K562 (cell line): ENCODE measurements around the gene SLX4IP. TPM values are rescaled to one million over a fixed set of nuclear protein-coding genes. Genes with fewer than 3 reads are reported as not detected.
A peak's percentile ranks its signal among the peaks of the same experiment; 100 is the strongest.

Experiments
- BCOR ChIP-seq: fragments of 450-650 bp; IDR thresholded peaks from 2 replicates; pipeline ENCODE4 v1.6.1; 2016
- GABPB1 ChIP-seq: sonication (generic); formaldehyde crosslinking; IDR thresholded peaks from 2 replicates; pipeline ENCODE4 v1.8.0; 2022; ENCODE audit warnings: mild to moderate bottlenecking, missing genetic modification reagents
- KLF1 ChIP-seq: fragments of 450-650 bp; IDR thresholded peaks from 2 replicates; pipeline ENCODE4 v1.6.1; 2016; ENCODE audit warnings: missing genetic modification characterization, missing compliant biosample characterization
- NEUROD1 ChIP-seq: fragments of 150-350 bp; IDR thresholded peaks from 2 replicates; pipeline ENCODE4 v1.6.1; 2014; ENCODE audit warnings: borderline replicate concordance, low read length, low read depth; ENCODE audit not compliant: partially characterized antibody
- SAFB ChIP-seq: fragments of 200-400 bp; formaldehyde crosslinking; IDR thresholded peaks from 2 replicates; pipeline ENCODE4 v1.6.1; 2017; ENCODE audit warnings: low read depth, low read length, borderline replicate concordance
- SRSF9 ChIP-seq: fragments of 200-400 bp; formaldehyde crosslinking; IDR thresholded peaks from 2 replicates; pipeline ENCODE4 v1.6.1; 2017; ENCODE audit warnings: low read depth, low read length, borderline replicate concordance
- TAF9B ChIP-seq: fragments of 450-650 bp; IDR thresholded peaks from 2 replicates; pipeline ENCODE4 v1.6.1; 2018; ENCODE audit warnings: mild to moderate bottlenecking; ENCODE audit not compliant: partially characterized antibody
- TEAD1 ChIP-seq, 2 experiments: fragments of 450-650 bp in 1 of 2; sonication (generic) in 1 of 2; formaldehyde crosslinking; IDR thresholded peaks; 2 replicates each; pipeline versions ENCODE4 v1.4.0 to v1.8.0; 2020 to 2022; ENCODE audit warnings: mild to moderate bottlenecking in 2 of 2, missing genetic modification reagents in 1 of 2
- ZNF146 ChIP-seq: IDR thresholded peaks from one replicate; pipeline ENCODE4 v1.6.1; 2018; ENCODE audit warnings: missing compliant biosample characterization; ENCODE audit not compliant: unreplicated experiment
- ZNF436 ChIP-seq: fragments of 250-450, 450-650 bp; sonication (Bioruptor Pico); formaldehyde crosslinking; IDR thresholded peaks from 2 replicates; pipeline ENCODE4 v1.7.0; 2020; ENCODE audit warnings: mild to moderate bottlenecking
- ZNF589 ChIP-seq: fragments of 200-800 bp; sonication (Bioruptor generic); IDR thresholded peaks from 2 replicates; pipeline ENCODE4 v1.6.1; 2016; ENCODE audit warnings: low read depth, missing genetic modification characterization, missing compliant biosample characterization
- ZNF644 ChIP-seq: fragments of 200-800 bp; sonication (Bioruptor generic); IDR thresholded peaks from 2 replicates; pipeline ENCODE4 v1.6.1; 2016; ENCODE audit warnings: low read depth, missing genetic modification characterization, missing compliant biosample characterization
- polyA plus RNA-seq, 8 experiments: library from polyadenylated mRNA; depleted of rRNA in 4 of 8; stranded (reverse) in 5 of 8; unstranded in 3 of 8; fragments of >200 nt; fragmentation: Nextera tagmentation in 2 of 8; fragmentation: Illumina TruSeq in 1 of 8; extraction: Ambion mirVana in 2 of 8; extraction: Trizol in 1 of 8; gene quantifications; 2 replicates each; pipeline versions ENCODE4 v1.2.1 to v1.2.3, GENCODE V29; 2011 to 2014; ENCODE audit warnings: inconsistent platforms in 1 of 8, missing spikeins in 1 of 8
- total RNA-seq, 7 experiments: library from RNA; depleted of rRNA in 6 of 7; stranded (reverse); fragments of >200 nt in 6 of 7; fragmentation: Illumina TruSeq in 2 of 7; extraction: Trizol in 2 of 7; gene quantifications; 2 replicates each; pipeline versions ENCODE4 v1.2.1 to v1.2.3, GENCODE V29; 2011 to 2021; ENCODE audit warnings: low replicate concordance in 1 of 7
- TF ChIP-seq, protein P1 (sequence below), 2 experiments: fragments of 450-650 bp in 1 of 2; IDR thresholded peaks; 2 replicates each; pipeline ENCODE4 v1.6.1; 2011 to 2017; ENCODE audit warnings: low read depth in 2 of 2, antibody characterized with exemption in 1 of 2, borderline replicate concordance in 1 of 2, low read length in 1 of 2, mild to moderate bottlenecking in 1 of 2, mixed read lengths in 1 of 2; ENCODE audit not compliant: control insufficient read depth in 1 of 2
- TF ChIP-seq, protein P2 (sequence below): fragments of 450-650 bp; IDR thresholded peaks from 2 replicates; pipeline ENCODE4 v1.6.1; 2016; ENCODE audit warnings: borderline replicate concordance
- TF ChIP-seq, protein P3 (sequence below): fragments of 250-450 bp; sonication (Bioruptor Pico); IDR thresholded peaks from 2 replicates; pipeline ENCODE4 v1.4.0; 2020; ENCODE audit warnings: mild to moderate bottlenecking, moderate library complexity, borderline replicate concordance
- TF ChIP-seq, protein P4 (sequence below): fragments of 250-450 bp; sonication (Bioruptor Pico); IDR thresholded peaks from 2 replicates; pipeline ENCODE4 v1.9.0; 2021; ENCODE audit warnings: mild to moderate bottlenecking, inconsistent platforms

SLX4IP gene
- total and polyA plus RNA-seq, 9 of the 15 experiments (the other 6 are each of a cell fraction or from before 2014, with no cell fraction given) = 1.5 to 5.9 (median 3.5) TPM

DNA sequence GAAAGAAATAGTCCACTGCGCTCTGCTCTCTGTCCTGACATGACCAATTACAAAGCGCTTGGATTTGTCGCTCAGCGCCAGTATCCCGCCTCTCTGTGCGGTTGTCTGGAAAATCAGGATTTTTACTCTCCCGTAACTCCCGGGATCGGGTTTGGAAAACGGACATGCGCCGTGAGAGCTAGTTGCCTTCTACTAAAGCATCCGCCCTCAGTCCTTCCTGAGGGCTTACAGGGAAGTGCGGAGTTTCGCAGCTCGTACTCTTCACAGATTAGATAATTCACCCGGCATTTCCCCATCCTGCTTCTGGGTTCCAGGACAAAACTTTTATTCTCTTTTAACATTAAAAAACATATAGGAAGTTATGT, 656 bp upstream of the SLX4IP start (continued):
- TF ChIP-seq SRSF9 (no peak), ZNF436 (CRISPR knock-in tag) (no peak), TEAD1 (CRISPR knock-in tag; IDR thresholded peaks at IDR 0.05) (no peak), ZNF644 (tag) (no peak), ZNF589 (no peak), BCOR (no peak), KLF1 (tag) (no peak), NEUROD1 (peak; percentile 95), ZNF146 (no peak), GABPB1 (CRISPR knock-in tag) (peak; percentile 3; the same call in 1 of the 2 replicates), TAF9B (peak; percentile 51), SAFB (no peak)
- TF ChIP-seq, protein P1, sequence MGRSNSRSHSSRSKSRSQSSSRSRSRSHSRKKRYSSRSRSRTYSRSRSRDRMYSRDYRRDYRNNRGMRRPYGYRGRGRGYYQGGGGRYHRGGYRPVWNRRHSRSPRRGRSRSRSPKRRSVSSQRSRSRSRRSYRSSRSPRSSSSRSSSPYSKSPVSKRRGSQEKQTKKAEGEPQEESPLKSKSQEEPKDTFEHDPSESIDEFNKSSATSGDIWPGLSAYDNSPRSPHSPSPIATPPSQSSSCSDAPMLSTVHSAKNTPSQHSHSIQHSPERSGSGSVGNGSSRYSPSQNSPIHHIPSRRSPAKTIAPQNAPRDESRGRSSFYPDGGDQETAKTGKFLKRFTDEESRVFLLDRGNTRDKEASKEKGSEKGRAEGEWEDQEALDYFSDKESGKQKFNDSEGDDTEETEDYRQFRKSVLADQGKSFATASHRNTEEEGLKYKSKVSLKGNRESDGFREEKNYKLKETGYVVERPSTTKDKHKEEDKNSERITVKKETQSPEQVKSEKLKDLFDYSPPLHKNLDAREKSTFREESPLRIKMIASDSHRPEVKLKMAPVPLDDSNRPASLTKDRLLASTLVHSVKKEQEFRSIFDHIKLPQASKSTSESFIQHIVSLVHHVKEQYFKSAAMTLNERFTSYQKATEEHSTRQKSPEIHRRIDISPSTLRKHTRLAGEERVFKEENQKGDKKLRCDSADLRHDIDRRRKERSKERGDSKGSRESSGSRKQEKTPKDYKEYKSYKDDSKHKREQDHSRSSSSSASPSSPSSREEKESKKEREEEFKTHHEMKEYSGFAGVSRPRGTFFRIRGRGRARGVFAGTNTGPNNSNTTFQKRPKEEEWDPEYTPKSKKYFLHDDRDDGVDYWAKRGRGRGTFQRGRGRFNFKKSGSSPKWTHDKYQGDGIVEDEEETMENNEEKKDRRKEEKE (IDR thresholded peaks at IDR 0.05; ENCODE audit: borderline replicate concordance in 1 of 2, control insufficient read depth in 1 of 2, low read depth in 2 of 2, low read length in 1 of 2) = no peak
- TF ChIP-seq, protein P2, sequence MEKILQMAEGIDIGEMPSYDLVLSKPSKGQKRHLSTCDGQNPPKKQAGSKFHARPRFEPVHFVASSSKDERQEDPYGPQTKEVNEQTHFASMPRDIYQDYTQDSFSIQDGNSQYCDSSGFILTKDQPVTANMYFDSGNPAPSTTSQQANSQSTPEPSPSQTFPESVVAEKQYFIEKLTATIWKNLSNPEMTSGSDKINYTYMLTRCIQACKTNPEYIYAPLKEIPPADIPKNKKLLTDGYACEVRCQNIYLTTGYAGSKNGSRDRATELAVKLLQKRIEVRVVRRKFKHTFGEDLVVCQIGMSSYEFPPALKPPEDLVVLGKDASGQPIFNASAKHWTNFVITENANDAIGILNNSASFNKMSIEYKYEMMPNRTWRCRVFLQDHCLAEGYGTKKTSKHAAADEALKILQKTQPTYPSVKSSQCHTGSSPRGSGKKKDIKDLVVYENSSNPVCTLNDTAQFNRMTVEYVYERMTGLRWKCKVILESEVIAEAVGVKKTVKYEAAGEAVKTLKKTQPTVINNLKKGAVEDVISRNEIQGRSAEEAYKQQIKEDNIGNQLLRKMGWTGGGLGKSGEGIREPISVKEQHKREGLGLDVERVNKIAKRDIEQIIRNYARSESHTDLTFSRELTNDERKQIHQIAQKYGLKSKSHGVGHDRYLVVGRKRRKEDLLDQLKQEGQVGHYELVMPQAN = no peak
- TF ChIP-seq, protein P3, sequence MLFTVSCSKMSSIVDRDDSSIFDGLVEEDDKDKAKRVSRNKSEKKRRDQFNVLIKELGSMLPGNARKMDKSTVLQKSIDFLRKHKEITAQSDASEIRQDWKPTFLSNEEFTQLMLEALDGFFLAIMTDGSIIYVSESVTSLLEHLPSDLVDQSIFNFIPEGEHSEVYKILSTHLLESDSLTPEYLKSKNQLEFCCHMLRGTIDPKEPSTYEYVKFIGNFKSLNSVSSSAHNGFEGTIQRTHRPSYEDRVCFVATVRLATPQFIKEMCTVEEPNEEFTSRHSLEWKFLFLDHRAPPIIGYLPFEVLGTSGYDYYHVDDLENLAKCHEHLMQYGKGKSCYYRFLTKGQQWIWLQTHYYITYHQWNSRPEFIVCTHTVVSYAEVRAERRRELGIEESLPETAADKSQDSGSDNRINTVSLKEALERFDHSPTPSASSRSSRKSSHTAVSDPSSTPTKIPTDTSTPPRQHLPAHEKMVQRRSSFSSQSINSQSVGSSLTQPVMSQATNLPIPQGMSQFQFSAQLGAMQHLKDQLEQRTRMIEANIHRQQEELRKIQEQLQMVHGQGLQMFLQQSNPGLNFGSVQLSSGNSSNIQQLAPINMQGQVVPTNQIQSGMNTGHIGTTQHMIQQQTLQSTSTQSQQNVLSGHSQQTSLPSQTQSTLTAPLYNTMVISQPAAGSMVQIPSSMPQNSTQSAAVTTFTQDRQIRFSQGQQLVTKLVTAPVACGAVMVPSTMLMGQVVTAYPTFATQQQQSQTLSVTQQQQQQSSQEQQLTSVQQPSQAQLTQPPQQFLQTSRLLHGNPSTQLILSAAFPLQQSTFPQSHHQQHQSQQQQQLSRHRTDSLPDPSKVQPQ (CRISPR knock-in tag) = no peak
- TF ChIP-seq, protein P4, sequence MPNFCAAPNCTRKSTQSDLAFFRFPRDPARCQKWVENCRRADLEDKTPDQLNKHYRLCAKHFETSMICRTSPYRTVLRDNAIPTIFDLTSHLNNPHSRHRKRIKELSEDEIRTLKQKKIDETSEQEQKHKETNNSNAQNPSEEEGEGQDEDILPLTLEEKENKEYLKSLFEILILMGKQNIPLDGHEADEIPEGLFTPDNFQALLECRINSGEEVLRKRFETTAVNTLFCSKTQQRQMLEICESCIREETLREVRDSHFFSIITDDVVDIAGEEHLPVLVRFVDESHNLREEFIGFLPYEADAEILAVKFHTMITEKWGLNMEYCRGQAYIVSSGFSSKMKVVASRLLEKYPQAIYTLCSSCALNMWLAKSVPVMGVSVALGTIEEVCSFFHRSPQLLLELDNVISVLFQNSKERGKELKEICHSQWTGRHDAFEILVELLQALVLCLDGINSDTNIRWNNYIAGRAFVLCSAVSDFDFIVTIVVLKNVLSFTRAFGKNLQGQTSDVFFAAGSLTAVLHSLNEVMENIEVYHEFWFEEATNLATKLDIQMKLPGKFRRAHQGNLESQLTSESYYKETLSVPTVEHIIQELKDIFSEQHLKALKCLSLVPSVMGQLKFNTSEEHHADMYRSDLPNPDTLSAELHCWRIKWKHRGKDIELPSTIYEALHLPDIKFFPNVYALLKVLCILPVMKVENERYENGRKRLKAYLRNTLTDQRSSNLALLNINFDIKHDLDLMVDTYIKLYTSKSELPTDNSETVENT (CRISPR knock-in tag) = no peak
